Vagina (tissue), 2 donors: ENCODE data around the gene ALDH4A1. TPM values are rescaled to one million over a fixed set of nuclear protein-coding genes. Genes with fewer than 3 reads are reported as not detected.

Experiments
- DNase-seq, 2 donors: peaks; one replicate each; pipeline ENCODE4 v3.0.0-alpha.2; 2017; ENCODE audit errors: extremely low spot score in 2 of 2
- H3K27ac ChIP-seq: fragments of 200-600 bp; sonication (generic); one replicate; pipeline ENCODE4 v1.5.1; 2019
- H3K27me3 ChIP-seq: fragments of 200-600 bp; sonication (generic); one replicate; pipeline ENCODE4 v1.5.1; 2019
- H3K36me3 ChIP-seq, 2 donors: fragments of 200-600 bp; sonication (generic); one replicate each; pipeline ENCODE4 v1.5.1; 2017 to 2019
- H3K4me1 ChIP-seq: fragments of 200-600 bp; sonication (generic); one replicate; pipeline ENCODE4 v1.5.1; 2019
- H3K4me3 ChIP-seq, 2 donors: fragments of 200-600 bp; sonication (generic); 1 replicate in 1 of 2; 2 replicates in 1 of 2; pipeline ENCODE4 v1.5.1; 2016 to 2019
- H3K9me3 ChIP-seq: fragments of 200-600 bp; sonication (generic); one replicate; pipeline ENCODE4 v1.5.1; 2019
- POLR2A ChIP-seq, 2 donors: fragments of 450-650 bp; IDR thresholded peaks; one replicate each; pipeline ENCODE4 v1.6.1; 2017; ENCODE audit warnings: antibody characterized with exemption in 2 of 2, mild to moderate bottlenecking in 2 of 2, moderate library complexity in 2 of 2
- POLR2AphosphoS5 ChIP-seq, 2 donors: sonication (generic); formaldehyde crosslinking; IDR thresholded peaks; one replicate each; pipeline ENCODE4 v1.9.0; 2017; ENCODE audit warnings: antibody characterized with exemption in 2 of 2, mild to moderate bottlenecking in 2 of 2, low read depth in 1 of 2; ENCODE audit not compliant: insufficient read depth in 1 of 2
- intact Hi-C: fragments of 100-400 bp; cut with DNase I; formaldehyde crosslinking; loops from one replicate; pipeline ENCODE4 v1.15.1; 2023
- total RNA-seq: library from RNA; depleted of rRNA; stranded (reverse); fragments of >200 nt; gene quantifications from one replicate; pipeline ENCODE4 v1.2.3, GENCODE V29; 2016
- TF ChIP-seq, protein P1 (sequence below), 3 experiments: fragments of 450-650 bp in 2 of 3; fragments of 200-600 bp in 1 of 3; sonication (generic) in 1 of 3; IDR thresholded peaks; one replicate each; pipeline ENCODE4 v1.5.1; 2017 to 2019; ENCODE audit warnings: antibody characterized with exemption in 3 of 3, mild to moderate bottlenecking in 2 of 3, moderate library complexity in 2 of 3

ALDH4A1 gene
- total RNA-seq, 1 donor from 2014 or later: 39.5 TPM

DNA sequence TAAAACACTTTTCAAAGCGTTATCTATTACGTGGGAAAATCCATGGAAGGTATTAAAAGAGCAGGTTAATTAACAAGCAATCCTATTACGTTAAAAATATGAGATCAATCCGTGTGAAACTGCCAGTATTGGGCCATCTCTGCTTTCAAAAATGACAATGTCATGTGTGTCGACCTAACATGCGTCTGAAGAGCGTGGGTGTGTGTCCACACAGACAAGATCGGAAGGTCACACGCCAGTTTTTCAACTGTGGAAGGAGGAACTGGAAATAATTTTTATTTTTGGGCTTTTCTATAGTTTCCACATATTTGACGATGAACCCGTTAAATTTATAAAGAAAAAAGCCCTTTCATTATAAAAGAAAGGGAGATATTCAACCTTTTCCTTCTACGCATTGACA is 17.6 kb upstream of the ALDH4A1 start:
- Histone ChIP-seq H3K9me3 (no peaks in the 10 kb centered on the region), H3K4me1 (peaks cover 40% of the 10 kb centered on the region), H3K27me3 (no peaks in the 10 kb centered on the region), H3K36me3 (peaks cover 0 to 30% of the 10 kb centered on the region in 2 donors), H3K4me3 (no peak overlapping the region), H3K27ac (no peak overlapping the region)
- TF ChIP-seq, protein P1, sequence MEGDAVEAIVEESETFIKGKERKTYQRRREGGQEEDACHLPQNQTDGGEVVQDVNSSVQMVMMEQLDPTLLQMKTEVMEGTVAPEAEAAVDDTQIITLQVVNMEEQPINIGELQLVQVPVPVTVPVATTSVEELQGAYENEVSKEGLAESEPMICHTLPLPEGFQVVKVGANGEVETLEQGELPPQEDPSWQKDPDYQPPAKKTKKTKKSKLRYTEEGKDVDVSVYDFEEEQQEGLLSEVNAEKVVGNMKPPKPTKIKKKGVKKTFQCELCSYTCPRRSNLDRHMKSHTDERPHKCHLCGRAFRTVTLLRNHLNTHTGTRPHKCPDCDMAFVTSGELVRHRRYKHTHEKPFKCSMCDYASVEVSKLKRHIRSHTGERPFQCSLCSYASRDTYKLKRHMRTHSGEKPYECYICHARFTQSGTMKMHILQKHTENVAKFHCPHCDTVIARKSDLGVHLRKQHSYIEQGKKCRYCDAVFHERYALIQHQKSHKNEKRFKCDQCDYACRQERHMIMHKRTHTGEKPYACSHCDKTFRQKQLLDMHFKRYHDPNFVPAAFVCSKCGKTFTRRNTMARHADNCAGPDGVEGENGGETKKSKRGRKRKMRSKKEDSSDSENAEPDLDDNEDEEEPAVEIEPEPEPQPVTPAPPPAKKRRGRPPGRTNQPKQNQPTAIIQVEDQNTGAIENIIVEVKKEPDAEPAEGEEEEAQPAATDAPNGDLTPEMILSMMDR (IDR thresholded peaks at IDR 0.05): no peak
- TF ChIP-seq POLR2A (IDR thresholded peaks at IDR 0.05) (no peak), POLR2AphosphoS5 (IDR thresholded peaks at IDR 0.05; ENCODE audit: insufficient read depth in 1 of 2, low read depth in 1 of 2) (no peak)
- intact Hi-C loops: loop anchor here (5.0 kb wide), 1 partner anchor 37 kb away; the partner anchor contains the start of gene IFFO2
- DNase-seq: no peak

DNA sequence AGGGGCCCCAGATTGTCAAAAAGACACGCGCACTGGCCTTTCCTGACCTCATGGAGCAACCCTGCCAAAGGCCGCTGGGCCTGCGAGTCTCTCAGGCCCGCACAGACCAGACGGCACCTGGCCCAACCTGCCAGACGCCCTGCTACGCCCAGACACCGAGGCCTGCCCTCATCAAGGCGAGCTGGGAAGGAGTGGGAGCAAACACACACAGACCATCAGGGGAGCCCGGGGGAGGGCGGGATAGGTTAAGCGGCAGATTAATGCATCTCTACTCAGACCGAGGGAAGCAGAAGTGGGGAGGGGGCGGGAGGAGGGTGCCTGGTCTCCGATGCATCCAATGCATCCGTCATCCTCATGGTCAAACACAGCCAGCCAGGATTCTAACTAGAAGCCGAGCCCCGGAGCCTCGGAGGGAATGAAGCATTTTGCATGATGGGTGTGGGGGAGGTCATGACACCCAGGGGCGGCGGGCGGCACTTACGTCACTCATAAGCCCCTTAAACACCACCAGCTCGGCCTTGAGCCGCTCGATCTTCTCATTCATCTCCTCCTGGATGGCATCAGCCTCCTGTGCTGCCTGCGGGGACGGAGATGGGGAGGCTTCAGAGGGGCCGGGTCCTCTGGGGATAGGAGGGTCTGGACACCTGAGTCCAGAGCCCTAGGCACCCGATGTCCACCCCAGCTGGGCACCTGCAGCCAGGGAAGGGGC is 17.0 kb upstream of the ALDH4A1 start:
- no peak overlapping the region for H3K27ac ChIP-seq
- peaks cover 34% of the 10 kb centered on the region for H3K4me1 ChIP-seq
- TF ChIP-seq, protein P1 (IDR thresholded peaks at IDR 0.05): no peak
- no peak for TF ChIP-seq POLR2AphosphoS5 (IDR thresholded peaks at IDR 0.05; ENCODE audit: insufficient read depth in 1 of 2, low read depth in 1 of 2)
- no peak for TF ChIP-seq POLR2A (IDR thresholded peaks at IDR 0.05)
- H3K36me3 ChIP-seq: peaks cover 0 to 30% of the 10 kb centered on the region in 2 donors
- no peak overlapping the region for H3K4me3 ChIP-seq
- no peak for DNase-seq
- no peaks in the 10 kb centered on the region for H3K9me3 ChIP-seq
- H3K27me3 ChIP-seq: no peaks in the 10 kb centered on the region
- intact Hi-C loops: no loop called here

DNA sequence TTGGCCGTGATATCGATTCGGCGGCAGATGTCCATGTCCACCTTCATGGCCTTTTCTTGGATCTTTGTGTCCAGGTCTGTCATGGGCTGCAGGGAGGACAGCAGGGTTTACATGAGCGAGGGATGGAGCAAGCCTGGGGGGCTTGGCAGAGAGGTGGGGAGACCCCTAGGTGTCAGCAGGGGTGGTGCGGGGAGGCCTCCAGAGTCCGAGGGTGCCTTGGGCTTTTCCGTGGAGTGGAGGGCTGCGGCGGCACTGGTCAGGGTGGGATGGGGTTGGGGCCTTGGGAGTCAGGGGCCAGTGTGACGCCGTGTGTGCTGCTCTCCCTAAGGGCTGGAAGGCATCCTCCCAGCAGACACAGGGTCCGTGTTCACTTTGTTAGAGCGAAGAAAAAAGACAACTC is 16.1 kb upstream of the ALDH4A1 start:
- TF ChIP-seq, protein P1 (IDR thresholded peaks at IDR 0.05): no peak
- TF ChIP-seq POLR2A (IDR thresholded peaks at IDR 0.05) (no peak), POLR2AphosphoS5 (IDR thresholded peaks at IDR 0.05; ENCODE audit: insufficient read depth in 1 of 2, low read depth in 1 of 2) (no peak)
- no peaks in the 10 kb centered on the region for H3K9me3 ChIP-seq
- no peak for DNase-seq
- H3K36me3 ChIP-seq: peaks cover 0 to 30% of the 10 kb centered on the region in 2 donors
- no peak overlapping the region for H3K27ac ChIP-seq
- peaks cover 28% of the 10 kb centered on the region for H3K4me1 ChIP-seq
- no peaks in the 10 kb centered on the region for H3K27me3 ChIP-seq
- intact Hi-C loops: no loop called here
- no peak overlapping the region for H3K4me3 ChIP-seq

DNA sequence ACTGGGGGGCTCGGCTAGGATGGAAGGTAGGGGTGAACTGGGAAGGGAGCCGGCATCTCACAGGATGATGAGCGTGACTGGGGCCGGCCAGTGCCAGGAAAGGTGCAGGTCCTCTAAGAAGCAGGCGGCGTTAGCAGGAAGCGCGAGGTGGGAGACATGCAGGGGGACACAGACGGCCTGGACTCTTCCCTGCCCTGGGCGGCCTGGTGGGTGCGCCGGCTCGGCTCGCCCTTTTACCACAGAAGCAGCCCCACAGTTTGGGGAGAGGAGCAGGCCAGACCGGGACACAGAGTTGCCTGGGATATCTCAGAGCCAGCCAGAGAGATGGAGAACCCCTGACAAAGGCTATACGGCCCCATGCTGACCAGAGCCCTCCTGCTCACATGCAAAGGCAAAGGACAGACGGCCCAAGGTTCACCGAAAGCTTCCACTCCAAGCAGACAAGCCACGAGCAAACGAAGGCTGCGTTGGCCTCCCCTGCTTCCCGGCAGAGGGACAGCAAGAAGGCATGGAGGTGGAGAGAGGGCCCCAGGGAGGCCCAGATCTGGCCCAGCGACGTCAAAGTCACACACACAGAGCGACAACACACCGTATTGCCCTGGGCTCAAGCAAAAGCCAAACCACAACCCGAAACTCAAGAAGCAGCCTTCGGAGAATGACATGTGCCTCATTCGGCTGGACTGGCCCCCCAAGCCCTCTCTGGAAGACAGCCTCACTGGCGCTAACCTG is 14.9 kb upstream of the ALDH4A1 start:
- intact Hi-C loops: no loop called here
- no peak overlapping the region for H3K4me3 ChIP-seq
- peaks cover 0 to 30% of the 10 kb centered on the region in 2 donors for H3K36me3 ChIP-seq
- no peaks in the 10 kb centered on the region for H3K27me3 ChIP-seq
- no peaks in the 10 kb centered on the region for H3K9me3 ChIP-seq
- H3K4me1 ChIP-seq: peaks cover 24% of the 10 kb centered on the region
- TF ChIP-seq, protein P1 (IDR thresholded peaks at IDR 0.05): no peak
- TF ChIP-seq POLR2A (IDR thresholded peaks at IDR 0.05) (no peak), POLR2AphosphoS5 (IDR thresholded peaks at IDR 0.05; ENCODE audit: insufficient read depth in 1 of 2, low read depth in 1 of 2) (no peak)
- no peak for DNase-seq
- H3K27ac ChIP-seq: no peak overlapping the region

DNA sequence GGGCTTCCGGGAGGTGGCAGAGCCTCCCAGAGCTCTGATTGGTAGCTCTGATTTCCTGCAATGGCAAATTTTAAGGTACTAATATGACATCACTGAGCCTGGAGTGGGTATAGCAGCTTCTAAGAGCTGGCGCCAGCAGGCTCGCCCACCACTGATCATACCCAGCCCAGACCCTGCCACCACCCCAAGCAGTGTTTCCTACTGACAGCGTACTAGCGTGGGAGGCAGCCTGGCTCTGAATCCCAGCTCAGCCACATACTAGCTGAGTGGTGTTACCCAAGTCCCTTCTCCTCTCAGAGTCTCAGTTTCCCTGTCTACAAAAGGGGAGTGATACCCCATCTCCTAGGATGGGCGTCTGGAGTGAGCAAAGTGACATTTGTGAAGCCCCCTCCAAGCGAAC is 13.0 kb upstream of the ALDH4A1 start:
- Histone ChIP-seq H3K9me3 (no peaks in the 10 kb centered on the region), H3K4me1 (peaks cover 11% of the 10 kb centered on the region), H3K27ac (peak overlapping the region; percentile 9), H3K4me3 (no peak overlapping the region), H3K27me3 (no peaks in the 10 kb centered on the region), H3K36me3 (peaks cover 0 to 41% of the 10 kb centered on the region in 2 donors)
- no peak for TF ChIP-seq POLR2AphosphoS5 (IDR thresholded peaks at IDR 0.05; ENCODE audit: insufficient read depth in 1 of 2, low read depth in 1 of 2)
- TF ChIP-seq, protein P1 (IDR thresholded peaks at IDR 0.05): no peak
- TF ChIP-seq POLR2A (IDR thresholded peaks at IDR 0.05): no peak
- DNase-seq: no peak
- intact Hi-C loops: no loop called here
